H1 (cell line): ENCODE data around the gene PTS. TPM values are rescaled to one million over a fixed set of nuclear protein-coding genes. Genes with fewer than 3 reads are reported as not detected.

Experiments used
- CTCF ChIA-PET: fragments of 300-600 bp; sonication (Branson Sonifier 250); formaldehyde crosslinking; loops from one replicate; lab custom pipeline; 2021; ENCODE audit not compliant: partially characterized antibody; lab: Charles Lee
- POLR2A ChIA-PET: fragments of 300-600 bp; sonication (Branson Sonifier 250); formaldehyde crosslinking; loops from one replicate; lab custom pipeline; 2021; ENCODE audit warnings: inconsistent platforms; ENCODE audit not compliant: partially characterized antibody; lab: Charles Lee
- DNase-seq, 2 experiments: peaks; one replicate each; pipeline versions ENCODE4 v3.0.0 to v3.0.0-alpha.2; 2010 to 2022; ENCODE audit warnings: low spot score in 2 of 2, low read depth in 1 of 2, mixed read lengths in 1 of 2
- FAIRE-seq: peaks from 2 replicates; lab custom pipeline; 2011; peaks lifted over from hg19 to GRCh38; lab: Jason Lieb, UNC
- H2AFZ ChIP-seq: 2 replicates; pipeline ENCODE4 v1.8.1; 2012; ENCODE audit warnings: low read length, inconsistent platforms
- H2AK5ac ChIP-seq: 2 replicates; pipeline ENCODE4 v1.6.1; 2013; ENCODE audit warnings: low read depth, low read length
- H2BK120ac ChIP-seq: replicated peaks from 2 replicates; pipeline ENCODE3; 2013; ENCODE audit warnings: low read depth, low read length, inconsistent platforms
- H2BK12ac ChIP-seq: 2 replicates; pipeline ENCODE4 v1.6.1; 2013; ENCODE audit warnings: low read depth, low read length
- H2BK15ac ChIP-seq: 2 replicates; pipeline ENCODE4 v1.6.1; 2013; ENCODE audit warnings: low read length
- H2BK20ac ChIP-seq: 2 replicates; pipeline ENCODE4 v1.6.1; 2013; ENCODE audit warnings: low read length
- H2BK5ac ChIP-seq: 2 replicates; pipeline ENCODE4 v1.6.1; 2013; ENCODE audit warnings: low read depth, low read length
- H3K14ac ChIP-seq: 2 replicates; pipeline ENCODE4 v1.6.1; 2013; ENCODE audit warnings: inconsistent platforms; ENCODE audit not compliant: insufficient read length
- H3K18ac ChIP-seq: 2 replicates; pipeline ENCODE4 v1.6.1; 2013; ENCODE audit warnings: low read length; ENCODE audit errors: extremely low read depth
- H3K23ac ChIP-seq: 2 replicates; pipeline ENCODE4 v1.6.1; 2013; ENCODE audit warnings: inconsistent platforms; ENCODE audit not compliant: insufficient read length
- H3K23me2 ChIP-seq: 2 replicates; pipeline ENCODE4 v1.6.1; 2013; ENCODE audit warnings: low read depth, low read length
- H3K27ac ChIP-seq: 2 replicates; pipeline ENCODE4 v1.6.1; 2011; ENCODE audit warnings: low read depth, low read length, inconsistent platforms
- H3K27me3 ChIP-seq, 4 experiments: replicated peaks in 1 of 4; 1 replicate in 1 of 4; 2 replicates in 3 of 4; pipeline versions ENCODE4 v1.6.1 to v1.8.1; 2011 to 2013; ENCODE audit warnings: low read length in 3 of 4, mild to moderate bottlenecking in 3 of 4, inconsistent platforms in 2 of 4, mixed read lengths in 2 of 4, moderate library complexity in 1 of 4; ENCODE audit not compliant: control insufficient read depth in 3 of 4, insufficient read depth in 3 of 4; ENCODE audit errors: extremely low read depth in 1 of 4
- H3K36me3 ChIP-seq, 4 experiments: 2 replicates each; pipeline versions ENCODE4 v1.6.1 to v1.8.1; 2011 to 2013; ENCODE audit warnings: mild to moderate bottlenecking in 4 of 4, low read length in 3 of 4, moderate library complexity in 2 of 4, control low read depth in 1 of 4, inconsistent platforms in 1 of 4; ENCODE audit not compliant: insufficient read depth in 4 of 4, control insufficient read depth in 2 of 4
- H3K4ac ChIP-seq: replicated peaks from 2 replicates; pipeline ENCODE3; 2013; ENCODE audit warnings: low read length, low read depth, mixed read lengths, inconsistent platforms; ENCODE audit not compliant: insufficient read length
- H3K4me1 ChIP-seq, 4 experiments: replicated peaks in 1 of 4; 1 replicate in 1 of 4; 2 replicates in 3 of 4; pipeline versions ENCODE4 v1.6.1 to v1.8.1; 2011 to 2013; ENCODE audit warnings: low read length in 3 of 4, inconsistent platforms in 2 of 4, mixed read lengths in 1 of 4; ENCODE audit not compliant: insufficient read depth in 4 of 4, control insufficient read depth in 3 of 4
- H3K4me2 ChIP-seq, 2 experiments: 2 replicates each; pipeline versions ENCODE4 v1.6.1 to v1.8.1; 2011 to 2013; ENCODE audit warnings: low read depth in 2 of 2, low read length in 2 of 2, control low read depth in 1 of 2, inconsistent platforms in 1 of 2, mild to moderate bottlenecking in 1 of 2; ENCODE audit not compliant: insufficient read depth in 1 of 2
- H3K4me3 ChIP-seq, 4 experiments: fragments of 200-600, 300-600 bp in 1 of 4; sonication (generic), shearing (Covaris generic), sonication (Bioruptor Twin) in 1 of 4; 2 replicates each; pipeline versions ENCODE4 v1.5.1 to v1.8.1; 2011 to 2016; ENCODE audit warnings: low read length in 4 of 4, low read depth in 3 of 4, control low read depth in 2 of 4, inconsistent platforms in 2 of 4, mild to moderate bottlenecking in 2 of 4, mixed read lengths in 1 of 4, moderate library complexity in 1 of 4; ENCODE audit not compliant: insufficient read depth in 2 of 4; ENCODE audit errors: extremely low read depth in 1 of 4
- H3K56ac ChIP-seq: replicated peaks from 2 replicates; pipeline ENCODE3; 2013; ENCODE audit warnings: low read depth, mild to moderate bottlenecking, mixed read lengths, low read length, inconsistent platforms; ENCODE audit not compliant: insufficient read length
- H3K79me1 ChIP-seq: 2 replicates; pipeline ENCODE4 v1.6.1; 2013; ENCODE audit warnings: low read depth, low read length, control low read depth
- H3K79me2 ChIP-seq, 2 experiments: 2 replicates each; pipeline versions ENCODE4 v1.6.1 to v1.8.1; 2012 to 2013; ENCODE audit warnings: low read length in 2 of 2, mild to moderate bottlenecking in 2 of 2, inconsistent platforms in 1 of 2; ENCODE audit not compliant: insufficient read depth in 2 of 2, control insufficient read depth in 1 of 2
- H3K9ac ChIP-seq, 4 experiments: replicated peaks in 1 of 4; 1 replicate in 1 of 4; 2 replicates in 3 of 4; pipeline versions ENCODE4 v1.6.1 to v1.8.1; 2011 to 2013; ENCODE audit warnings: low read depth in 3 of 4, low read length in 3 of 4, control low read depth in 2 of 4, mild to moderate bottlenecking in 2 of 4, moderate library complexity in 2 of 4, inconsistent platforms in 1 of 4; ENCODE audit errors: extremely low read depth in 1 of 4
- H3K9me3 ChIP-seq, 2 experiments: 2 replicates each; pipeline versions ENCODE4 v1.6.1 to v1.8.1; 2012 to 2013; ENCODE audit warnings: mild to moderate bottlenecking in 2 of 2, moderate library complexity in 2 of 2, control low read depth in 1 of 2, inconsistent platforms in 1 of 2, low read depth in 1 of 2, low read length in 1 of 2, mixed read lengths in 1 of 2; ENCODE audit not compliant: insufficient read depth in 2 of 2
- H4K20me1 ChIP-seq, 2 experiments: replicated peaks in 1 of 2; 2 replicates each; pipeline versions ENCODE3 to v1.8.1; 2011 to 2013; ENCODE audit warnings: inconsistent platforms in 2 of 2, low read length in 2 of 2, mild to moderate bottlenecking in 1 of 2; ENCODE audit not compliant: insufficient read depth in 2 of 2, control insufficient read depth in 1 of 2
- H4K5ac ChIP-seq: 2 replicates; pipeline ENCODE4 v1.6.1; 2013; ENCODE audit warnings: low read length, low read depth, mixed read lengths, inconsistent platforms; ENCODE audit not compliant: insufficient read length
- H4K8ac ChIP-seq: 2 replicates; pipeline ENCODE4 v1.8.0; 2013; ENCODE audit warnings: mild to moderate bottlenecking, moderate library complexity, low read length, inconsistent platforms; ENCODE audit not compliant: insufficient read depth; ENCODE audit errors: extremely low read depth
- H4K91ac ChIP-seq: replicated peaks from 2 replicates; pipeline ENCODE3; 2013; ENCODE audit warnings: low read length, mixed read lengths, inconsistent platforms; ENCODE audit not compliant: insufficient read length
- CBX8 ChIP-seq: fragments of 300-800, 300-1000 bp; sonication (generic); IDR thresholded peaks from 2 replicates; pipeline ENCODE4 v1.7.1; 2016; ENCODE audit warnings: low read depth, low read length, borderline replicate concordance
- POLR2A ChIP-seq, 2 experiments: IDR thresholded peaks; 1 replicate in 1 of 2; 2 replicates in 1 of 2; pipeline ENCODE4 v1.6.1; 2011; ENCODE audit warnings: low read depth in 2 of 2, low read length in 2 of 2, mild to moderate bottlenecking in 2 of 2; ENCODE audit errors: control extremely low read depth in 1 of 2
- SP4 ChIP-seq: IDR thresholded peaks from 2 replicates; pipeline ENCODE4 v1.6.1; 2012; ENCODE audit warnings: low read length, inconsistent platforms
- TEAD4 ChIP-seq: IDR thresholded peaks from 2 replicates; pipeline ENCODE4 v1.6.1; 2012; ENCODE audit warnings: low read depth, low read length, inconsistent platforms, mixed read lengths
- ZNF274 ChIP-seq: IDR thresholded peaks from 2 replicates; pipeline ENCODE4 v1.7.0; 2012; ENCODE audit warnings: low read length, borderline replicate concordance; ENCODE audit errors: extremely low read depth
- WGBS, 2 experiments: shearing (Covaris generic) in 1 of 2; methylation state at CpG; one replicate each; pipeline versions ENCODE4 v1.1.6 to v1.1.7; 2013 to 2015; ENCODE audit warnings: low lambda C conversion rate in 2 of 2, mixed read lengths in 2 of 2, inconsistent platforms in 1 of 2, low coverage in 1 of 2, missing lambda C conversion rate in 1 of 2; ENCODE audit not compliant: insufficient replicate concordance in 2 of 2, insufficient coverage in 1 of 2, insufficient read length in 1 of 2; ENCODE audit errors: extremely low coverage in 1 of 2, missing lambda C conversion rate in 1 of 2; 5-methylcytosine and 5-hydroxymethylcytosine counted together
- polyA plus RNA-seq, 7 experiments: library from polyadenylated mRNA; depleted of rRNA in 3 of 7; stranded (reverse) in 5 of 7; unstranded in 2 of 7; fragments of >200 nt in 5 of 7; fragments of 200-250 nt in 2 of 7; gene quantifications; 1 replicate in 5 of 7; 2 replicates in 1 of 7; 4 replicates in 1 of 7; pipeline versions ENCODE4 v1.2.1 to v1.2.3, GENCODE V29; 2011 to 2013; ENCODE audit warnings: missing spikeins in 2 of 7, mixed read lengths in 2 of 7
- total RNA-seq: library from RNA; stranded (reverse); fragmentation: NEBNext Ultra II Directional; extraction: Animal tissue kit (Norgen Biotek cat#: 25700); gene quantifications from 2 replicates; pipeline ENCODE4 v1.2.1, GENCODE V29; 2021

The PTS gene
- total and polyA plus RNA-seq, 2 of the 8 experiments (the other 6 are each of a cell fraction or from before 2014, with no cell fraction given), result 18.3 to 25.9 TPM

GRCh38 chr11:112271242-112271641 is 45.0 kb downstream of the PTS start:
- 89% methylated on average over 4 of the region's 4 CpGs; no CpG with 5 or more reads in 1 of the 2 experiments for WGBS, 2 experiments
- no peak overlapping the region for H4K8ac ChIP-seq
- H3K4me3 ChIP-seq, result no peak overlapping the region
- H2BK20ac ChIP-seq, result no peak overlapping the region
- DNase-seq (no peak), FAIRE-seq (no peak)
- no peak overlapping the region for H3K27ac ChIP-seq
- no peak overlapping the region for H3K14ac ChIP-seq
- no peak overlapping the region for H3K9ac ChIP-seq
- H3K23me2 ChIP-seq, result no peaks in the 10 kb centered on the region; the same call in 1 of the 2 replicates
- no peaks in the 10 kb centered on the region for H3K79me1 ChIP-seq
- H3K4me2 ChIP-seq, result no peak overlapping the region
- H4K91ac ChIP-seq, result no peak overlapping the region
- no peak overlapping the region for H2BK12ac ChIP-seq
- ChIA-PET CTCF (interaction anchor here (0.5 to 2.8 kb wide), 6 partner anchors 9 to 1536 kb away, joined by 3 to 26 read pairs (median 4); no protein-coding TSS in a partner anchor), POLR2A (interaction anchor here (0.7 to 1.3 kb wide), 3 partner anchors 9 to 19 kb away, joined by 3 read pairs; no protein-coding TSS in a partner anchor)
- no peak overlapping the region for H3K4ac ChIP-seq
- H2BK15ac ChIP-seq, result no peak overlapping the region
- H2AFZ ChIP-seq, result no peak overlapping the region
- no peaks in the 10 kb centered on the region; a peak in 1 of 7 replicates for H3K4me1 ChIP-seq
- no peak overlapping the region for H3K56ac ChIP-seq
- H4K5ac ChIP-seq, result no peak overlapping the region
- H3K23ac ChIP-seq, result no peak overlapping the region
- TF ChIP-seq POLR2A (IDR thresholded peaks at IDR 0.05; ENCODE audit: control extremely low read depth in 1 of 2, low read depth in 2 of 2, low read length in 2 of 2) (no peak), ZNF274 (no peak), TEAD4 (no peak), CBX8 (no peak), SP4 (no peak)
- H3K27me3 ChIP-seq, result no peaks in the 10 kb centered on the region
- H2BK5ac ChIP-seq, result no peak overlapping the region
- no peaks in the 10 kb centered on the region for H4K20me1 ChIP-seq
- H3K79me2 ChIP-seq, result no peaks in the 10 kb centered on the region
- H2BK120ac ChIP-seq, result no peak overlapping the region
- H3K36me3 ChIP-seq, result no peaks in the 10 kb centered on the region
- H2AK5ac ChIP-seq, result no peak overlapping the region
- H3K18ac ChIP-seq, result no peak overlapping the region
- no peaks in the 10 kb centered on the region for H3K9me3 ChIP-seq
